Non-pigmented ciliary epithelial cell (primary cell): ENCODE data around the gene NAV1.

ENCODE experiments used
- DNase-seq: peaks from one replicate; pipeline ENCODE4 v3.0.0-alpha.2; 2010; ENCODE audit warnings: low read depth

The NAV1 gene

GRCh38 chr1:201503397-201504176, 35.3 kb upstream of the NAV1 start:
- DNase-seq: peak; percentile 97

- no peak for DNase-seq
Observed at GRCh38 chr1:201504179-201504631, 34.7 kb upstream of the NAV1 start.

DNA sequence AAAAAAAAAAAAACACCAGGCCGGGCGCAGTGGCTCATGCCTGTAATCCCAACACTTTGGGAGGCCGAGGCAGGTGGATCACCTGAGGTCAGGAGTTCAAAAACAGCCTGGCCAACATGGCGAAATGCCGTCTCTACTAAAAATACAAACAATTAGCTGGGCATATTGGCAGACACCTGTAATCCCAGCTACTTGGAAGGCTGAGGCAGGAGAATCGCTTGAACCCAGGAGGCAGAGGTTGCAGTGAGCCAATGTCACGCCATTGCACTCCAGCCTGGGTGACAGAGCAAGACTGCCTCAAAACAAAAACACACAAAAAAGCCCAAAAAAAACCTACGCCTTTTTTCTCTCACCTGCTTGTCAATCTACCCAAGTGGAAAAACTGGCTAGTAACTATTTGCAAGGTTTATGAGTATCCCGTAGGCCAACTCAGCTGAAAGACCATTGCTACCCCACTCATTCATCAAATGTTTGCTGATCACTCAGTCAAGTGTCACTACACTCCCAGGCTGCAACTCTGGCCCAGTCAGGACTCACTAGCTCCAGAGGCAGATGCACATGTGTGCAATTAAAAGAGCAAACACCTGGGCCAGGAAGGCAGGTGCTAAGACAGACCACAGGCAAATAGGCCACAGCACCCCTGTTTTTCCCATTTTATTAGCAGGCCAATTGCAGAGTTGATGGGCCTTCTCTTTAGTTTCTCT, 34.0 kb upstream of the NAV1 start:
- DNase-seq: no peak

GRCh38 chr1:201505503-201505890, 33.4 kb upstream of the NAV1 start:
- DNase-seq: no peak

GRCh38 chr1:201506092-201506491, 32.8 kb upstream of the NAV1 start:
- no peak for DNase-seq

DNA sequence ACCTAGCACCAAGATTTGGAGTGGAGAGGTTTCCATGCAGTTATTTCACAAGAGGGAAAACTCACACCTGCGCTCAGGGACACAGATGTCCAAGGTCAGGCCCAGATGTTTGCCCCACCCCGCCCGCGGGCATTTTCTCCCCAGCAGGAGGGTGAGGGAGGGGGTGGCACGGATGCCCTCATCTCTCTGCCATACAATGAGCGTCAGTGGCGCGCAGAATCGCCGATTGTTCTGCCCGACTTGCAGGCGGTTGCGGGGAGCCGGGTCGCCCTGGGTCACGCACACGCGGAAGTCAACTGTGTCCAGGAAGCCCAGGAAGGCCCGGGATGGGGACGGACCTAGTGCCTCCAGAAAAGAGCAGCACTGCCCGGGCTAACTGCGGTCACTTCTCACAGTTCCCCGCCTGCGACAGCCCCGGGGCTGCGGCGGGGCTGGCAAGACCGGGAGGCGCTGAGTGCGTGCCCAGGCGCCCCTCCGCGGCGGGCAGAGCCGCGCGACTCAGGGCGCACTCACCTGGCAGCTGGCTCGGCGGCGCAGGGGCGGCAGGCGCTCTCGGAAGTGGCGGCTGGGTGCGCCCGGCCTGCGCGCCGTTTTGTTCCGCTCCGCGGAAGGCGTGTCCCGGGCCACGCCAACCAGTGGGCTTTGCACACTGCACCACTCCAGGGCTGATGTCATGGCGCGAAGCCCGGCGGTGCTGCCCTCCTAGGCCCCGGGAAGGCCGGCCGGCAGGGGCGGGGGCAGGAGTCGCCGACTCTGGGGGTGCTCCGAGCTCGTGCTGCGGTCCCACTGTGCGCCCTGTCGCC, 32.2 kb upstream of the NAV1 start, which contains the start of gene CSRP1:
Gene CSRP1 (minus strand): TSS at position 567 of the 803 bp plus-strand sequence. CDS start 10,820 bp downstream, outside the sequence.
- DNase-seq: no peak

DNA sequence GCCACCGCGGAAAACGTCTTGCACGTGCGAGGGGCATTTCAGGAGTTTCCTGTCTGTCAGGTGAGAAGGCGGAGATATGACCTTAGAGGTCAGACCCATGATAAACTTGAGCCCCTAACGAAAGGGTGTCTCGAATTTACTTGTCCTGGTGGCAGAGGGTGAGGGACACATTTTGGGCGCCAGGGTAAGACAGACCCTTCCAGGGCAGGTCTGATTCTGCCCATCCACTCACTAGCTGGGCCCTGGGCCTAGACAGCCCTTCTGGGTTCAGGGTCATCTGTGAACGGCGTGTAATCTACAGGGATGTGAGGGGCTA, 31.6 kb upstream of the NAV1 start:
- DNase-seq: no peak

DNA sequence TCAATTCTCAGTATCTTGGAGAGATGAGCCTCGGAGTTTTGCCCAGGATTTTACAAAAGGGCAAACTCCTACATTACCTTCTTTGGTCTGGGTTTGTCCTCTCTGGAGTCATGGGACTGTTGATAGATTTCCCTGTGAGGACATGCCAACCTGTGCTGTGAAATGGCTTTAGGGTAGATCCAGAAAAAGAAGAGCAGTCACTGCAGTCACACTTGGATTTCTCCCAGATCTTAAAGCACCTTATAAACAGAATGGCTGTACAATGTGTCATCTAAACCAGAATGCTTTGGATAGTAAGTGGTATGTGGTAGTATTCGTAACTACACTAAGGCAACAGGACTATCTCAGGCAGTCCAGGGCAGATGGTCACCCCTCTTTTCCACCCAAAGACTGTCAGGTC, 30.1 kb upstream of the NAV1 start:
- DNase-seq: no peak

- no peak for DNase-seq
Observed at GRCh38 chr1:201509601-201510374, 29.1 kb upstream of the NAV1 start.

- DNase-seq: no peak
Observed at GRCh38 chr1:201510734-201511133, 28.2 kb upstream of the NAV1 start.

- DNase-seq: no peak
Observed at GRCh38 chr1:201511396-201511940, 27.5 kb upstream of the NAV1 start.

GRCh38 chr1:201511941-201512539, 26.9 kb upstream of the NAV1 start:
- DNase-seq: no peak

DNA sequence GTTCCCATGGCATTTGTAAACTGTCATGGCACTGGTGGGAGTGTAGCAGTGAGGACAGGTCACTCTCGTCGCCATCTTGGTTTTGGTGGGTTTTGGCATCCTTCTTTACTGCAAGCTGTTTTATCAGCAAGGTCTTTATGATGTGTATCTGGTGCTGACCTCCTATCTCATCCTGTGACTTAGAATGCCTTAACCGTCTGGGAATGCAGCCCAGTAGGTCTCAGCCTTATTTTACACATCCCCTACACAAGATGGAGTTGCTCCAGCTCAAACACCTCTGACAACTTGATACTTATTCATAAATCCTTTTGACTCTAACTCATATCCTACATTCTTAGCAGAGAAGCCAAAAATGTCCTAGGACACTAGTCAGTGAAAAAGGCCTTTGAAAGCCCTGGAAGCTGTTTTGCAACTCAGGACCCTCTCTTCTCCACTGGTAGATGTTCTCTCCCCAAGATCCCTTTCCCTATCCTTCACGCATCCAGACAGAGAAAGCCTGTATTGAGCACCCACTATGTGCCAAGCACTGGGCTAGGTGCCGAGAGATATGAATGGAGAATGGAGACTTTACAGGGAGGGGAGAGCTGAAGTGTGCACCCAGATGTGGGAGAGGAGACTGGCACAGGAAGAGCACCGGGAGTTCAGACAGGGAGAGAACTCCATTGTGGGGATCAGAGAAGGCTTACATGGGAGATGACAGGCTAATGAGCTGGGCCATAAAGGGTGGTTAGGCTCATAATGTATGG, 25.3 kb upstream of the NAV1 start:
- no peak for DNase-seq

- DNase-seq: no peak
Observed at GRCh38 chr1:201514466-201514865, 24.5 kb upstream of the NAV1 start.

DNA sequence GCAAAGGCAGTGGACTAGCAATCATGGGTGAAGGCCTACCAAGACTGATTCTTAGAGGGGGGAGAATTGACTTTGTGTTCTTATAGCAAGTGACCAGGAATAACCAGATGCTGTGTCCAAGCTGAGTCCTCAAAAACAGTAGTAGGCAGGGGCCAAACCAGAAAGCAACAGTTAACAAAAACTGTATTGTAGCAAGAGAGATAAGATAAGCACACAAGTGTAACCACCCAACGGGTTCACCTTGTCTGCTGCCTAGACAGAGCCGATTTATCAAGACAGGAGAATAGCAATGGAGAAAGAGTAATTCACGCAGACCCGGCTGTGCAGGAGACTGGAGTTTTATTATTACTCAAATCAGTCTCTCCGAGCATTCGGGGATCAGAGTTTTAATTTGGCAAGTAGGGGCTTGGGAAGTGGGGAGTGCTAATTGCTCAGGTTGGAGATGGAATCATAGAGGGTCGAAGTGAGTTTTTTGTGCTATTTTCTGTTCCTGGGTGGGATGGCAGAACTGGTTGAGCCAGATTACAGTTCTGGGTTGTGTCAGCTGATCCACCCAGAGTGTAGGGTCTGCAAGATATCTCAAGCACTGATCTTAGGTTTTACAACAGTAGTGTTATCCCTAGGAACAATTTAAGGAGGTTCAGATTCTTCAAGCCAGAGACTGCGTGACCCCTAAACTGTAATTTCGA, 23.7 kb upstream of the NAV1 start:
- DNase-seq: no peak

DNA sequence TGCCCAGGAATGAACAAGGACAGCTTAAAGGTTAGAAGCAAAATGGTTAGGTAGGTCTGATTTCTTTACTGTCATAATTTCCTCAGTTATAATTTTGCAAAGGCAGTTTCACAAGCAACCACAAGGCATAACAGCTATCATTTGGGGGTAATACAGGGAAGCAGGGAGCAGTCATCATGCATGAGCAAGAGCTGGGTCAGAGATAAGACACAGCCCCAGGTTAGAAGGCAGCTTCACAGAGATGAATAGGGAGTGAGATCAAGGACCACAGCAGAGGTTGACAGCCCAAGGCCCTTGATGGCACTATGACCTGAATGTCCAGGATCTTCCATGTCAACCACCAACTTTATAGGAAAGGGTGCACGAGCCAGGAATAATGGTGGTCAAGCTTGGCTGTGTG, 23.0 kb upstream of the NAV1 start:
- no peak for DNase-seq

DNA sequence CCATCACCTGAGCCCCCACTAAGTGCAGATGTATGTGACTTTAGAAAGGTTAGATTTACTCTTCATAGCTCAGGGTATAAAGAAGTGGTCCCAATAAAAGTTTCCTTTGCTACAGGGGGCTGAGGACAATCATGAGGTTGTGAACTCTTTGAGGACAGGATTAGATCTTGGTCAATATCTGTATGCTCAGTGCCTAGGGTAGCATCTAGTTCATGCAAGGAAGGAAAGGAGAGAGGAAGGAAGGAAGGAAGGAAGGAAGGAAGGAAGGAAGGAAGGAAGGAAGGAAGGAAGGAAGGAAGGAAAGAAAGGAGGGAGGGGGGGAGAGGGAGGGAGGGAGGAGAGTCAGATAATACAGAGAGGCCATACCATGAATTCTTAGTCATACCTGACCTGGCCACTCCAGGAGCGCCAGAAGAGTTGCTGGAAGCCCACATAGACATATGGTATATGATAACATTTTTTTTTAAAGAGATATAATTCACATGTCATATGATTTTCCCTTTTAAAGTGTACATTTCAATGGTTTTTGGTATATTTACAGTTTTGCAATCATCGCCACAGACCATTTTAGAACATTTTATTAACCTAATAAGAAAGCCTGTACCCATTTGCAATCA, 22.3 kb upstream of the NAV1 start:
- no peak for DNase-seq

DNA sequence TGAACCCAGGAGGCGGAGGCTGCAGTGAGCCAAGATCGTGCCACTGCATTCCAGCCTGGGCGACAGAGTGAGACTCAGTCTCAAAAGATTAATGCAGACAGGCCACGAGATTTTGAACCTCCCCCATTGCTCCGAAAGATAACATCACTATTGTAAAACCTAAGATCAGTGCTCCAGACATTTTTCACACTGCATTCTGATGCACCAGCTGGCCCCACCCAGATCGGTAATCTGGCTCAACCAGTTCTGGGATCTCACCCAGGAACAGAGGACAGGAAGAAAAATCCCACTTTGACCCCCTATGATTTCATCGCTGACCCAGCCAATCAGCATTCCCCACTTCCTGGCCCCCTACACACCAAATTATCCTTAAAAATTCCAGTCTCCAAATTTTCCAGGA, 21.3 kb upstream of the NAV1 start:
- DNase-seq: no peak

- DNase-seq: no peak
Observed at GRCh38 chr1:201518071-201518470, 20.9 kb upstream of the NAV1 start.
